Fibroblast of pulmonary artery (primary cell): ENCODE data around the gene FGD5.

ENCODE experiments used
- DNase-seq: peaks from one replicate; pipeline ENCODE4 v3.0.0-alpha.2; 2010; ENCODE audit warnings: low read depth
- H3K4me3 ChIP-seq: replicated peaks from 2 replicates; pipeline ENCODE4 v1.5.1; 2011; ENCODE audit warnings: low read depth, mild to moderate bottlenecking, control low read depth, low read length, moderate library complexity
- CTCF ChIP-seq: IDR thresholded peaks from 2 replicates; pipeline ENCODE4 v1.5.1; 2011; ENCODE audit warnings: mild to moderate bottlenecking, control low read depth, low read length, inconsistent platforms; ENCODE audit errors: missing control alignments

FGD5 gene

DNA sequence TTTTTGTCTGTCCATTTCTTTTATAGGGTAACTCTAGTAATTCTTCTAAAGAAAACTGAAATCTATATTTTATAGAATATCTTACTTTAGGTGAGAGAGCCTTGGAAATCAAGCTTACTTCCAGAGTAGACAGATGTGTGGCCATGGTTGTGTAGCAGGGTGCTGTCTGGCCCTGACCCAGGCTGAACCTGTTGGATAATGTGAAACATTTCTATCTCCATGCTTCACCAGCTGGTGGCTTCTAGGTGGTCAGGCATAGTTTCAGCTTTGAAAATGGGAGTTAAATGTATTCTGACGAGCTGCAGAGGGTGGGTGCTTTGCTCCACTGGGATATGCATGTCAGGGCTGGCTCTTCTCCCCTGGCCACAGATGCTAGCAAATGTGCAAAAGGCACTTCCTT, 107.8 kb downstream of the FGD5 start:
- DNase-seq, result no peak
- TF ChIP-seq CTCF, result no peak
- H3K4me3 ChIP-seq, result no peak overlapping the region

DNA sequence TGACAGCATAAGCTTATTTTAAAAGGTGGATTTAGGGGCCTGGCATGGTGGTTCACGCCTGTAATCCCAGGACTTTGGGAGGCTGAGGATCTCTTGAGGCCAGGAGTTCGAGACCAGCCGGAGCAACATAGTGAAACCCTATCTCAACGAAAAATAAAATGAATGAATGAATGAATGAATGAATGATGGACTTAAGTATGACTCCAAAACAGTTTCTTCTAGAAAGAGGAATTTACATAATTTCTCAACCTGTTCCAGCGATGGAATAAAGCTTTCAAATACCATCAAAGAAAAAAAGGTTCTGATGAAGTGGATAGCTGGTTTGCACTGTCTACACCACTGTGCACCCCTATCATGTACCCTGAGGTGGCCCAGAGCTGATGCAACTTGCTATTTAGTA, 108.5 kb downstream of the FGD5 start:
- H3K4me3 ChIP-seq, result no peak overlapping the region
- no peak for DNase-seq
- no peak for TF ChIP-seq CTCF

GRCh38 chr3:14929310-14930074, 110.7 kb downstream of the FGD5 start:
- TF ChIP-seq CTCF, result no peak
- H3K4me3 ChIP-seq, result no peak overlapping the region
- DNase-seq, result no peak

- no peak for TF ChIP-seq CTCF
- no peak for DNase-seq
- no peak overlapping the region for H3K4me3 ChIP-seq
These were observed 115.2 kb downstream of the FGD5 start for GRCh38 chr3:14933820-14934425.

- TF ChIP-seq CTCF, result no peak
- DNase-seq, result no peak
- H3K4me3 ChIP-seq, result no peak overlapping the region
These were observed 117.0 kb downstream of the FGD5 start for GRCh38 chr3:14935592-14936345.

DNA sequence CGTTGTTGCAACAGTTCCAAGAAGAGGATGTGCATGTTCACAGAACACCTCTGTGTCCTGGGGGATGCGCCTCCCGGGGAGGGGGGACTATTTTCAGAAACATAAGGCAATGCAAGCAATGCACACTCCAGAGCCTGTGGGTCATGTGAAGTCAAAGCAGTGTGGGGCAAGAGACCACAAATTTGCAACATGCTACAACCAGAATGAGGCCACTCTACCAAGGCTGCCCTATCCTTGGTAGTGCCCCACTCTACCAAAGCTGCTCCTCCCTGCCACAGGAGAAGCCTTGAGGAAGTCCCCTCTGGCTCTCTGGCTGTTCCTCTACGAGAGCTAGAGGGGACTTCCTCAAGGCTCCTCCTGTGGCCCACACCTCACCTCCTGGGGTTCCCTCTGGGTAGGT, 120.2 kb downstream of the FGD5 start:
- DNase-seq, result no peak
- no peak for TF ChIP-seq CTCF
- no peak overlapping the region for H3K4me3 ChIP-seq
